GM21360 (cell line): ENCODE data around the gene ROMO1.
"Not testable (repeated sequence)": the region's sequence is repeated elsewhere in the genome, so short reads cannot be mapped to it uniquely, and the experiment has no call there.

Source experiments
- ATAC-seq: cut with Tn5 transposase; IDR thresholded peaks from one replicate; pipeline ENCODE4 v1.9.1; 2021; ENCODE audit warnings: mild to moderate bottlenecking, moderate library complexity; ENCODE audit not compliant: unreplicated experiment

The ROMO1 gene

GRCh38 chr20:35680452-35681183, 18.6 kb upstream of the ROMO1 start:
- no peak for ATAC-seq

- ATAC-seq = no peak
Observed at GRCh38 chr20:35681960-35682359, 17.2 kb upstream of the ROMO1 start.

- ATAC-seq = not testable (repeated sequence)
Observed at GRCh38 chr20:35685368-35685767, 13.8 kb upstream of the ROMO1 start.

DNA sequence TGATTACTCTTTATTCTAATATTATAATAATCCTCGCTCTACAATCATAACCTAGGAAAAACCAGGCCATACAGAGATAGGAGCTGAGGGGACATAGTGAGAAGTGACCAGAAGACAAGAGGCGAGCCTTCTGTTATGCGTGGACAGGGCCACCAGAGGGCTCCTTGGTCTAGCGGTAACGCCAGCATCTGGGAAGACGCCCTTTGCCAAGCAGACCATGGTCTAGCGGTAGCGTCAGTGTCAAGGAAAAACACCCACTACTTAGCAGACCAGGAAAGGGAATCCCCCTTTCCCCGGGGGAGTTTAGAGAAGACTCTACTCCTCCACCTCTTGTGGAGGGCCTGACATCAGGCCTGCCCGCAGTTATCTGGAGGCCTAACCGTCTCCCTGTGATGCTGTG, 12.3 kb upstream of the ROMO1 start:
- ATAC-seq = not testable (repeated sequence)

- ATAC-seq = no peak
Observed at GRCh38 chr20:35690265-35690664, 8.9 kb upstream of the ROMO1 start.

DNA sequence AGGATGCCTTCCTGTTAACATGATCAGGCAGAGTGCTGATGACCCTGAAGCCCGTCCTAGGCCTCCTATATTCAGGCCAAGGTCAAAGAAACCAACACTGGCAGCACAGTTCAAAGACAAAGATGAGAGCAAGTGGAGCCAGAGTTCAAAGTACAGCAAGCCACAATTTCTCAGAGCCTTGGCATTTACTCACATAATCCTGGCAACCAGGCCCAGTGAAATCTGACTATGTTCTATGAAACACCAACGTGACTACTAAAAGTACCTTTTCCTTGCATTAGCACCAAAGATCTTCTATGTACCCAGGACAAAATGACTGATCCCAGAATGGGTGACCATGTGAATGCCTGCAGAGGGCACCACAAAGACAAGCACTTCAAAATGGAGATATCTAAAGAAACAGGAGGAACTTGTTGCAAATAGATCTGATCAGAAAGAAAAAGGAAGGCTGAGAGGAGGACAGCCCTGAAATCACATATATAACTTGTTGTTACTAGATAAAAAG, 3.9 kb upstream of the ROMO1 start:
- no peak for ATAC-seq

DNA sequence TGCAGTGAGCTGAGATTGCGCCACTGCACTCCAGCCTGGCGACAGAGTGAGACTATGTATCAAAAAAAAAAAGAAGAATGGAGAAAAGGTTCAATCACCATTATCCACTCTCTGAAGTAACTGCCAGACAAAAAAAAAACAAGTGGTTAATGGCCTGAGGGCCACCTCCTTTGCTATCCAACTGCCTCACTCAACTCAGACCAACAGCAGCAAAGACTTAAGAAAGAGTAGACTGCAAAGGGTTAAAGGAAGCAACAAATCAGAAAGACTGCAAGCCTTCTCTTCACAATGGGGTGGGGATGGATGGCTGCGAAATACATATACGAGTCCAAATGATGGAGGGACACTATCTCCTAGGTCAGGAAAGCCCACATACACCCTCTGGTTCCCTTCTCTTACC, 3.2 kb upstream of the ROMO1 start:
- ATAC-seq = no peak

DNA sequence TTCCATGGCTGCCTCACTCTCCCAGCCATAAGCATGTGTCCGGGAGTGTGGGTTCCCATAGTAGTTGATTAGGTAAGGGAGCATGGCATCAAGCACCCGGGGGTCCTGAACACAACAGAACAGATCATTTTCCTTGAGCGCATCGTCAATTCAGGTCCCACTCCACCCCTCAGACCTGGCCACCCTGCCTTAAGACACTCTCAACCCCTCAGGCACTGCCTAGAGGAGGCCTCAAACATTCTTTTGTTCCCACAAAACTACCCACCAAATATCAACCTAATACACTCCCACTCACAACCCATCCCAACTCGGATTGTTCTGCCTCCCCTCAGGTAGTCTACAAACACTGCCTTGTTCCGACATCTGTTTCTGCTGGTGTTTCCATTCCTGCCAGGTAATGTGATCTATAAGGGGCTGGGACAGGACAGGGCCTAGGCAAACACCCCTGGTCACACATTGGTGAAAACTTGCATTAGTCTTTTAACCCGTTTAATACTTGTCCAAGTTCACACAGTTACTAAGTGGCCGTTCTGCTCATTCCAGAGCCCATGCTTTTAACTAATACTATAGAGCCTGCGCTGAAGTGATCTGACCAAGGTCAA, 1.4 kb upstream of the ROMO1 start:
- no peak for ATAC-seq

- peak; percentile 7 for ATAC-seq
Observed at GRCh38 chr20:35698298-35699126, 693 bp upstream of the ROMO1 start.

- ATAC-seq = peak; percentile 3
Observed at GRCh38 chr20:35699957-35700624, 886 bp downstream of the ROMO1 start.

- no peak for ATAC-seq
Observed at GRCh38 chr20:35700625-35701148, 1.5 kb downstream of the ROMO1 start.

GRCh38 chr20:35702051-35702823, 3.0 kb downstream of the ROMO1 start:
- ATAC-seq = no peak

GRCh38 chr20:35702824-35703695, 3.9 kb downstream of the ROMO1 start:
- no peak for ATAC-seq

DNA sequence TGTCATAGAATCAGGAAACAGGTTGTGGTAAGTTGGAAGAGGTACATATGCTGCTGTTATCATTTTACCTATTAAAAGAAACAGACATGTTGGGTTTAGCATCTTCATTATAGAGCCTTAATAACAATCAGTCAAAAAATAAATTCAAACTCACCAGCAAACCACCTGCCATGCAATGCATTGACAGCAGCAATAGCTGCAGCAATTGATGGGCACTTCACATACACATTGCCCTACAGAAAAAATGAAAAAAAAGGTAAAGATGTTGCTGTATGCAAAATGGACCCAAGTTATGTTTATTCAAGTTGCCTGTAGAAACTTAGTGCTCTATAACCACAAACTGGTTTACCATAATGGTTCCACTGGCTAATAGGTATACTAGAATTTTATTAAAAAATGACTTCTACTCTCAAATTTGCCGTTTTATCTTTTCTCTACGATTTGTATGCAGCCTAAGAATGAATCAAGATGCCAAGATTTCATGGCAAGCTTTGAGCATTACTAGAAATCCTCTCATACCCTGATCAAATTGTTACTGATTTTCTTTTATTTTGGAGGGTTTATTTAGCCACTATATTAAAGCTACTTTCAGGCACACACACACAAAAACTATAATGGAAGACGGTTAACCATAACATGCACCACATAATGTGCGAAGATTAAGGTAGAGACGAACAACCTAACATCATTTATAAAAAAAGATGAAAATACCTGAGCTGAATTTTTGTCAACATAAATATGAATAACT, 5.5 kb downstream of the ROMO1 start:
- no peak for ATAC-seq

- ATAC-seq = not testable (repeated sequence)
Observed at GRCh38 chr20:35705894-35706293, 6.7 kb downstream of the ROMO1 start.

- not testable (repeated sequence) for ATAC-seq
Observed at GRCh38 chr20:35706591-35707529, 7.7 kb downstream of the ROMO1 start.

DNA sequence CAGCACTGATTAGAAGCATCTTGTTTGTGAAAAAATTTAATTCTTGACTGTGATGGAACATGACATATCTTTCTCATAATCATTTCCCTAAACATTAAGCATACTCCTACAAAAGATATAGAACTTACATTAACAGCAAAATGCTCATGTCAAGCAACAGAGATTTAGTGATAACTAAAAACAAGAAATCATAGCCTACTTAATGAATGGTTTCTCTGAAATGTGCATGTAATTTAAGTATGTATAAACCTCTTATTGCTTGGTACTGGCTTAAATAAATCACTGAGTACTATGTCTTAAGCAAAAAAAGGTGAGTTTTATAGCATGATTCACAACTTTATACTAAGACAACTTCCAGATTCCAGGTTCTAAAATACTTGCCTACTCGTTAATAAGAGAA, 9.3 kb downstream of the ROMO1 start:
- no peak for ATAC-seq
